Right lobe of liver (tissue), 6 donors: ENCODE results near the gene XKR8. TPM values are rescaled to one million over a fixed set of nuclear protein-coding genes. Genes with fewer than 3 reads are reported as not detected.

Source experiments
- ATAC-seq, 4 donors: fragments of 200-7000 bp; cut with Tn5 transposase; one replicate each; pipeline ENCODE4 v1.9.1; 2020; ENCODE audit warnings: mild to moderate bottlenecking in 4 of 4, moderate library complexity in 4 of 4
- DNase-seq, 3 donors: peaks; one replicate each; pipeline ENCODE4 v3.0.0-alpha.2; 2020
- H3K27ac ChIP-seq, 3 donors: fragments of 200-600 bp; one replicate each; pipeline ENCODE4 v1.8.0; 2022
- H3K27me3 ChIP-seq, 2 donors: fragments of 200-600 bp; one replicate each; pipeline ENCODE4 v1.8.0; 2022
- H3K36me3 ChIP-seq, 4 donors: fragments of 200-600 bp; sonication (generic) in 1 of 4; one replicate each; pipeline versions ENCODE4 v1.5.1 to v1.8.0; 2017 to 2022; ENCODE audit warnings: control low read depth in 1 of 4
- H3K4me1 ChIP-seq, 4 donors: fragments of 200-600 bp; sonication (generic) in 1 of 4; one replicate each; pipeline versions ENCODE4 v1.5.1 to v1.8.0; 2017 to 2022; ENCODE audit warnings: control low read depth in 1 of 4
- H3K4me3 ChIP-seq, 3 donors: fragments of 200-600 bp; one replicate each; pipeline ENCODE4 v1.8.0; 2022
- H3K9me3 ChIP-seq, 4 donors: fragments of 200-600 bp; sonication (generic) in 1 of 4; one replicate each; pipeline versions ENCODE4 v1.5.1 to v1.8.0; 2017 to 2022; ENCODE audit warnings: control low read depth in 1 of 4
- CTCF ChIP-seq, 4 donors: fragments of 200-600 bp in 3 of 4; fragments of 450-650 bp in 1 of 4; IDR thresholded peaks; one replicate each; pipeline versions ENCODE4 v1.5.1 to v1.8.0; 2016 to 2022; ENCODE audit warnings: antibody characterized with exemption in 4 of 4, mild to moderate bottlenecking in 2 of 4
- POLR2A ChIP-seq: fragments of 450-650 bp; IDR thresholded peaks from one replicate; pipeline ENCODE4 v1.6.1; 2017; ENCODE audit warnings: antibody characterized with exemption, mild to moderate bottlenecking
- WGBS: methylation state at CpG from one replicate; pipeline ENCODE4 v1.1.6; 2018; ENCODE audit warnings: low coverage, low lambda C conversion rate; ENCODE audit not compliant: insufficient coverage; ENCODE audit errors: missing lambda C conversion rate; 5-methylcytosine and 5-hydroxymethylcytosine counted together
- intact Hi-C, 2 donors: fragments of 100-400 bp; cut with DNase I; formaldehyde crosslinking; loops; one replicate each; pipeline versions ENCODE4 v1.11.2 to v1.14.1; 2022
- total RNA-seq, 6 experiments: library from RNA; depleted of rRNA in 2 of 6; stranded (reverse); fragments of >200 nt in 2 of 6; fragmentation: NEBNext Ultra II Directional in 3 of 6; extraction: Animal tissue kit (Norgen Biotek cat#: 25700) in 3 of 6; gene quantifications; one replicate each; pipeline versions ENCODE4 v1.1.0 to v1.2.4, GENCODE V29; 2016 to 2023
- donor health status: DM: no; HTN: yes; CAD: no.
- donor health status: DM: no; HTN: no; CAD: no.
- donor health status: DM: no; HTN: no; CAD: no.
- donor health status: DM: no; HTN: yes; CAD: no.
- donor health status: DM: no; HTN: yes; CAD: no.

Gene XKR8
- total RNA-seq, 6 experiments from 2014 or later = 5.5 to 8.7 (median 7.1) TPM

GRCh38 chr1:27935721-27936120 lies 24.1 kb upstream of the XKR8 start:
- 59% methylated on average over 6 of the region's 8 CpGs for WGBS
- no peaks in the 10 kb centered on the region for H3K9me3 ChIP-seq
- H3K4me1 ChIP-seq = peaks cover 0 to 9% (median 0%) of the 10 kb centered on the region in 4 donors
- intact Hi-C loops = no loop called here
- no peaks in the 10 kb centered on the region for H3K36me3 ChIP-seq
- no peak overlapping the region for H3K27ac ChIP-seq
- no peak overlapping the region for H3K4me3 ChIP-seq
- no peak for DNase-seq
- no peak for TF ChIP-seq POLR2A
- no peak for TF ChIP-seq CTCF (IDR thresholded peaks at IDR 0.05)
- no peak for ATAC-seq
- H3K27me3 ChIP-seq = no peaks in the 10 kb centered on the region

- no peak for TF ChIP-seq CTCF (IDR thresholded peaks at IDR 0.05)
- TF ChIP-seq POLR2A = no peak
- Histone ChIP-seq H3K9me3 (no peaks in the 10 kb centered on the region), H3K36me3 (no peaks in the 10 kb centered on the region), H3K27ac (no peak overlapping the region), H3K4me3 (no peak overlapping the region), H3K27me3 (no peaks in the 10 kb centered on the region), H3K4me1 (peaks cover 0 to 9% (median 0%) of the 10 kb centered on the region in 4 donors)
- WGBS = 83% methylated on average over 5 of the region's 5 CpGs
- no peak for DNase-seq
- intact Hi-C loops = no loop called here
- ATAC-seq = no peak
Measured at GRCh38 chr1:27936370-27936769, 23.4 kb upstream of the XKR8 start.

- TF ChIP-seq POLR2A = no peak
- no peak for TF ChIP-seq CTCF (IDR thresholded peaks at IDR 0.05)
- Histone ChIP-seq H3K27me3 (no peaks in the 10 kb centered on the region), H3K27ac (no peak overlapping the region), H3K4me1 (peaks cover 0 to 9% (median 0%) of the 10 kb centered on the region in 4 donors), H3K9me3 (no peaks in the 10 kb centered on the region), H3K4me3 (no peak overlapping the region), H3K36me3 (no peaks in the 10 kb centered on the region)
- intact Hi-C loops = no loop called here
- WGBS = no CpG with 5 or more reads among the region's 1 CpG
- no peak for ATAC-seq
- no peak for DNase-seq
Measured at GRCh38 chr1:27937524-27937836, 22.3 kb upstream of the XKR8 start.

GRCh38 chr1:27938488-27938887 lies 21.3 kb upstream of the XKR8 start:
- H3K4me1 ChIP-seq = peaks cover 0 to 12% (median 0%) of the 10 kb centered on the region in 4 donors
- intact Hi-C loops = no loop called here
- ATAC-seq = no peak
- no peaks in the 10 kb centered on the region for H3K36me3 ChIP-seq
- H3K27ac ChIP-seq = no peak overlapping the region
- H3K27me3 ChIP-seq = no peaks in the 10 kb centered on the region
- no peak overlapping the region for H3K4me3 ChIP-seq
- no peak for DNase-seq
- 60% methylated on average over 4 of the region's 4 CpGs for WGBS
- TF ChIP-seq CTCF (IDR thresholded peaks at IDR 0.05) = no peak
- H3K9me3 ChIP-seq = no peaks in the 10 kb centered on the region

GRCh38 chr1:27940297-27940696 lies 19.5 kb upstream of the XKR8 start:
- no peaks in the 10 kb centered on the region for H3K9me3 ChIP-seq

More at GRCh38 chr1:27940297-27940696, 19.5 kb upstream of the XKR8 start:
- DNase-seq = peak in 2 of 3 donors; percentile 54 to 64
- intact Hi-C loops = no loop called here
- Histone ChIP-seq H3K4me3 (no peak overlapping the region), H3K4me1 (peaks cover 0 to 7% (median 0%) of the 10 kb centered on the region in 4 donors), H3K27ac (no peak overlapping the region), H3K27me3 (no peaks in the 10 kb centered on the region), H3K36me3 (no peaks in the 10 kb centered on the region)
- peak; percentile 67 to 78 (median 72) for ATAC-seq
- 5% methylated on average over 4 of the region's 6 CpGs for WGBS
- TF ChIP-seq CTCF (IDR thresholded peaks at IDR 0.05) (peak in 3 of 4 donors; percentile 39 to 50 (median 46)), POLR2A (no peak)
